IPS-15b (cell line): ENCODE data around the gene ASAP2.
"Not testable (repeated sequence)": the region's sequence is repeated elsewhere in the genome, so short reads cannot be mapped to it uniquely, and the experiment has no call there.

Experiments
- H3K27me3 ChIP-seq: one replicate; pipeline ENCODE4 v1.6.1; 2013; ENCODE audit warnings: low read length; ENCODE audit not compliant: control insufficient read depth, insufficient read depth
- H3K36me3 ChIP-seq: one replicate; pipeline ENCODE4 v1.6.1; 2013; ENCODE audit warnings: low read length; ENCODE audit not compliant: control insufficient read depth, insufficient read depth
- H3K4me1 ChIP-seq: one replicate; pipeline ENCODE4 v1.6.1; 2013; ENCODE audit warnings: mild to moderate bottlenecking, low read length; ENCODE audit not compliant: control insufficient read depth, insufficient read depth
- H3K4me3 ChIP-seq: one replicate; pipeline ENCODE4 v1.5.1; 2013; ENCODE audit warnings: low read depth, low read length
- H3K9ac ChIP-seq: one replicate; pipeline ENCODE4 v1.6.1; 2013; ENCODE audit warnings: low read depth, mild to moderate bottlenecking, low read length
- H3K9me3 ChIP-seq: one replicate; pipeline ENCODE4 v1.6.1; 2013; ENCODE audit warnings: mild to moderate bottlenecking, low read length; ENCODE audit not compliant: control insufficient read depth, insufficient read depth

Gene ASAP2

GRCh38 chr2:9263428-9263827 lies 56.8 kb downstream of the ASAP2 start:
- Histone ChIP-seq H3K4me1 (no peaks in the 10 kb centered on the region), H3K9ac (no peak overlapping the region), H3K27me3 (no peaks in the 10 kb centered on the region)

DNA sequence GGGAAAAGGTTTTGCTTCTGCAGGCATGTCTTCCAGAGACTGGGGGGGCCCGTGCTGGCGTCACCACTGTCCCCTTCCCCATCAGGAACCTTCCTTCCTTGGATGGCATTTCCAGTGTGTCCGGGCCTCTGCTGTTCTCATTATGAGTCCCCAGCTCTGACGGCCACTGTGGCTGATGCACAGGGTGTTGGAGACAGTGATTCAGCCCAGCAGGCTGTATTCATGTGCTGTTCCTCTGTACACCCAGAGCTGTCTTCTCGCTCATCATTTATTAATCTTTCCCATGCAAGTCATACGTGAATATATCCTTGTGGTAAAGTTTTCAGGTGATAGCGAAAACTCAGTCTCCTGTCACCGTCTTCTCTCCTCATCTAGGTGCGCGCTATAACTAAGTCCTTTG lies 57.7 kb downstream of the ASAP2 start:
- Histone ChIP-seq H3K4me3 (no peak overlapping the region), H3K27me3 (no peaks in the 10 kb centered on the region), H3K36me3 (no peaks in the 10 kb centered on the region), H3K9me3 (no peaks in the 10 kb centered on the region), H3K4me1 (no peaks in the 10 kb centered on the region), H3K9ac (no peak overlapping the region)

More at GRCh38 chr2:9263428-9263827, 56.8 kb downstream of the ASAP2 start:
- Histone ChIP-seq H3K9me3 (no peaks in the 10 kb centered on the region), H3K4me3 (no peak overlapping the region), H3K36me3 (no peaks in the 10 kb centered on the region)

DNA sequence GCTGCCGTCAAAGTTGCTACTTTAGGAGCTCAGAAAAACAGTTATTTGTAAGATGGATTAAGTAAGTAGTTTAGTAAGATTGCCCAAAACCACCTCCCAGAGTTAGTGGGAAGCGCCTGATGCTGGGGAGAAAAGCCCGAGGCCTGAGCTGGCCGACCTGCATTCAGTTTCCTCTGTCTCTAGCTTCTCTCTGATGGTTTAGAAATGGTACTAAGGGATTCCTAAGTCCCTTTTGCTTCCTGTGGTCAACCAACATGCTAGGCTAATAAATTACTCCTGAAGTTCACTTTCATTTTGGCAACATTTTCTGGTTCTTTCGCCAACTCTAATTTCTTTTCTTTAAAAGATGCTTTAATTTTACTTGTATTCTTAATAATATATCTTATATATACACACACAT lies 60.1 kb downstream of the ASAP2 start:
- Histone ChIP-seq H3K9ac (no peak overlapping the region), H3K27me3 (no peaks in the 10 kb centered on the region), H3K36me3 (no peaks in the 10 kb centered on the region), H3K4me3 (no peak overlapping the region), H3K9me3 (no peaks in the 10 kb centered on the region), H3K4me1 (no peaks in the 10 kb centered on the region)

GRCh38 chr2:9267286-9267685 lies 60.7 kb downstream of the ASAP2 start:
- not testable (repeated sequence) for H3K9me3 ChIP-seq, H3K4me1 ChIP-seq, H3K4me3 ChIP-seq, H3K9ac ChIP-seq, H3K27me3 ChIP-seq, H3K36me3 ChIP-seq

DNA sequence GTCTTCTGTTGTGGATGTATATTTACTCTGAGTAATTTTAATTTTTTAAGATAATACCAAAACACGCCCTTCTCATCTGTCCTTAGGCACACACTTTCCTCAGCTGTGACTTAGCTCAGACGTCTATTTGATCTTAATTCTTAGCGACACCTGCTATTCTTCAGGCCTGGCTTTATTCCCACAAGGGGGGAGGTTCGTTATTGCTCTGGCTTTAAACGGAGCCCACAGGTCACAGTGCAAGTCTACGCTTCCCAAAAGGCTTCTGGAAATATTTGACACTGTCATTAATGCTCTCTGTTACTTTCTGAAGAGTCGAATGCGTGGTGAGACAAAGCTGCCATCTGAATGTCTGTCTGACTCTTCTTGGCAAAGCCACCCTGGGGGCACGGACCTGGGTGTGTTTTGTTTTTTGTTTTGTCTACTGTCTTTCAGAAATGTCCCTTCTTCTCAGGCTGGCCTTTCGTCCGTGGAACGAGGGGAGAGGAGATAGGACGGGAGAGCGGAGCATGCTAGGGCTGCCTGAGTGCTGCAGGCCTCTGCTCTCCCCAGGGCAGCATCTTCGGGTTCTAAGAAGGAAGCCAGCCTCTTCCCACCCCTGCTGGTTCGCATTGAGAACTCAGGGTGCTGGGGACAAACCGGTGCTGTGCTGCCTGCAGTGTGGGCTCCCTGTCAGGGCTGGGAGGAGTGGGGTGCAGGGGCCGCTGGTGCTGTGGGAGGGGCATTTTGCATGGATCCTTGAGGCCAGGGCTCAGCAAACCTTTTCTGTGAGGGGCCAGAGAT lies 61.9 kb downstream of the ASAP2 start:
- Histone ChIP-seq H3K4me1 (no peaks in the 10 kb centered on the region), H3K36me3 (no peaks in the 10 kb centered on the region), H3K9me3 (no peaks in the 10 kb centered on the region), H3K4me3 (no peak overlapping the region), H3K9ac (no peak overlapping the region), H3K27me3 (no peaks in the 10 kb centered on the region)

DNA sequence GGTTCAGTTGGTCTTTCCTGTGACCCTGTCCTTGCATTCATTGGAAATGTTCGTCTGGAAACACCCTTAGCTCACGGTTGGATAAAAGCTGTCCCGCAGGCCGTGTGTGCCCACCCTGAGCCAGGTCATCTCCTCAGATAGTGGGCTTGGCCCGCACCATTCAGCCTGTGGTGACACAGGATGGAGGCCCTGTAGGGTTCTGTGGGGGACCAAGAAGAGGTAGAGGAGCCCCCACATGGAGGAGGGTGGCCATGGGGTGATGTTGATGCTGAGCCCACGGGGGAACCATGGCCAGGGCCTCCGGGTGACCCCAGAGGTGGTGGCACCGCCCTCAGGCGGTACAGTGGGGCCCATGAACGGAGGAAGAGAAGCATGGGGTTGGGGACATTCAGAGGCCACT lies 62.7 kb downstream of the ASAP2 start:
- no peak overlapping the region for H3K4me3 ChIP-seq
- H3K4me1 ChIP-seq = no peaks in the 10 kb centered on the region
- no peak overlapping the region for H3K9ac ChIP-seq
- no peaks in the 10 kb centered on the region for H3K36me3 ChIP-seq
- H3K9me3 ChIP-seq = no peaks in the 10 kb centered on the region
- no peaks in the 10 kb centered on the region for H3K27me3 ChIP-seq

DNA sequence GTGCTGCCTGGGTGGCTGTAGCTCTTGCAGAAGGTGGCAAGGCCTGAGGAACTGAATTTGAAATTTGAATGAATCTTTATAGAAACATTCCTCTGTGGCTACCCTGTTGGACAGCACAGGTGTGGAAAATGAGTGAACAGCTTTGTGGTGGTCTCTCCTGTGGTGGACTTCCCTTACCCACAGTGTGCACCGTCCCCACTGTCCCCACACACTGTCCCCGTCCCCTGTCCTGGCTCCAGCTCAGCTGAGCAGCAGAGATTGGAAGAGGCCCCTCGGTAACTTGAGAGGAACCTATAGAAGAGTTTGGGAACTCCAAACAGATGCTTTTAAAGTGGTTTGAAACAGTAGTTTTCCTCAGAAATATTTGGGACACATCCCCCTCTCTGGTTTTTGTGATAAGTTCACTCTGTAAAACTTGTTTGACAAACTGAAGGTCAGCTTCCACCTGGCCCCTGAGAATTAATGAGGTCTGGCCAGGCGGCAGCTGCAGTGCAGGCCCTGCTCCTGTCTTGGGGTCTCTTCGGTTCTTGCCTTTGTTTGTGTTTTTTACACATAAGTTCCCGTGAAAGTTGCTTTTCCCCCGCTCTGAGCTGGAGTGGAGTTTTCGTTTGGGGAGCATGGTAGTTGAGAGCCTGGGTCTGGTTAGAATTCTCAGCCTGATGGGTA lies 63.2 kb downstream of the ASAP2 start:
- Histone ChIP-seq H3K4me1 (no peaks in the 10 kb centered on the region), H3K9ac (no peak overlapping the region), H3K27me3 (no peaks in the 10 kb centered on the region), H3K9me3 (no peaks in the 10 kb centered on the region), H3K4me3 (no peak overlapping the region), H3K36me3 (no peaks in the 10 kb centered on the region)

DNA sequence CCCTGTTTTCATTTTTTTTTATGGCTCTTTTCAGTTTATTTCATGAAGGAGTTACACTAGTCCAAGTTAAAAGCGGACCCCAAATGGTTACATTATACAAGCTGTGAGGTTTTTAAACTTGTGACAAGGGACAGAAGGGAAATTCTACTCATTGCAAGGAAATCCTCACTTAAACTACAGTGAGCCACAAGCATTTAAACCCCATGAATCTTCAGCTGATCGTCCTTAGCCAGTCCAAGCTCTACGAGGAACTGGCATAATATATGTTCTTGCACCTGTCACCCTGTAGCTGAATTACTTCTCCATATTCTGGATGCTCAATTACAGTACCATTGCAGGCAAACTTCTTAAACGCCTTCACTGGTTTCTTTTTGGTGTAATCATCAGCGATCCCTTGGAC lies 64.5 kb downstream of the ASAP2 start:
- no peaks in the 10 kb centered on the region for H3K9me3 ChIP-seq

DNA sequence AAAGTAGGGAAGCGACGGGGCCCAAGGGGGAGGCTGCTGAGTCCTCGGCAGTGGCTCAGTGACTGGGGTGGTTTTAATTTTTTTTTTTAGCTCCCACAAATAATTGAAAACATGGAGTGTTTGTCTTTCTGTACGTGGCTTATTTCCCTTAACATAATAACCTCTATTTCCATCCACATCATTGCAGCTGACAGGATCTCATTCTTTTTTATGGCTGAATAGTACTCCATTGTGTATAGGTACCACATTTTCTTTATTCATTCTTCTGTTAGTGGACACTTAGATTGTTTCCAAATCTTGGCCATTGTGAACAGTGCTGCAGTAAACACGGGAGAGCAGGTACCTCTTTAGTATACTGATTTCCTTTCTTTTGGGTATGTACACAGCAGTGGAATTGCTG lies 65.1 kb downstream of the ASAP2 start:
- Histone ChIP-seq H3K9ac (no peak overlapping the region), H3K27me3 (no peaks in the 10 kb centered on the region), H3K36me3 (no peaks in the 10 kb centered on the region), H3K9me3 (no peaks in the 10 kb centered on the region), H3K4me1 (peaks cover 2% of the 10 kb centered on the region), H3K4me3 (no peak overlapping the region)

More for the DNA sequence above, 64.5 kb downstream of the ASAP2 start:
- Histone ChIP-seq H3K36me3 (no peaks in the 10 kb centered on the region), H3K4me1 (peaks cover 2% of the 10 kb centered on the region), H3K4me3 (no peak overlapping the region), H3K27me3 (no peaks in the 10 kb centered on the region), H3K9ac (no peak overlapping the region)

GRCh38 chr2:9273486-9274130 lies 67.0 kb downstream of the ASAP2 start:
- no peak overlapping the region for H3K9ac ChIP-seq
- H3K36me3 ChIP-seq = no peaks in the 10 kb centered on the region
- no peak overlapping the region for H3K4me3 ChIP-seq
- H3K4me1 ChIP-seq = peaks cover 2% of the 10 kb centered on the region
- H3K9me3 ChIP-seq = no peaks in the 10 kb centered on the region
- no peaks in the 10 kb centered on the region for H3K27me3 ChIP-seq

- peaks cover 2% of the 10 kb centered on the region for H3K4me1 ChIP-seq
- no peaks in the 10 kb centered on the region for H3K36me3 ChIP-seq
- no peaks in the 10 kb centered on the region for H3K27me3 ChIP-seq
- no peaks in the 10 kb centered on the region for H3K9me3 ChIP-seq
- H3K9ac ChIP-seq = no peak overlapping the region
- no peak overlapping the region for H3K4me3 ChIP-seq
Observed at GRCh38 chr2:9274701-9275343, 68.2 kb downstream of the ASAP2 start.
